GM12878 (cell line): ENCODE results near the gene GRM7. TPM values are rescaled to one million over a fixed set of nuclear protein-coding genes. Genes with fewer than 3 reads are reported as not detected.

ENCODE experiments used
- E2F8 ChIP-seq: fragments of 450-650 bp; IDR thresholded peaks from 2 replicates; pipeline ENCODE4 v1.6.1; 2018; ENCODE audit warnings: mild to moderate bottlenecking, low read depth, moderate library complexity; ENCODE audit not compliant: partially characterized antibody
- GABPA ChIP-seq: IDR thresholded peaks from 2 replicates; pipeline ENCODE4 v1.6.1; 2014; ENCODE audit warnings: antibody characterized with exemption, low read depth, mild to moderate bottlenecking, inconsistent platforms
- NFYA ChIP-seq: IDR thresholded peaks from 2 replicates; pipeline ENCODE4 v1.6.1; 2011; ENCODE audit warnings: low read depth, mild to moderate bottlenecking, low read length, improper control_type of control experiment, borderline replicate concordance
- PRDM15 ChIP-seq: fragments of 450-650 bp; formaldehyde crosslinking; IDR thresholded peaks from 2 replicates; pipeline ENCODE4 v1.4.0; 2020; ENCODE audit warnings: mild to moderate bottlenecking, moderate library complexity
- SREBF2 ChIP-seq: IDR thresholded peaks from 2 replicates; pipeline ENCODE4 v1.6.1; 2012; ENCODE audit warnings: mild to moderate bottlenecking, low read length
- ZNF384 ChIP-seq: IDR thresholded peaks from 2 replicates; pipeline ENCODE4 v1.6.1; 2012; ENCODE audit warnings: low read depth, mild to moderate bottlenecking, low read length, improper control_type of control experiment, borderline replicate concordance
- polyA plus RNA-seq, 11 experiments: library from polyadenylated mRNA; depleted of rRNA in 4 of 11; unstranded in 6 of 11; stranded (reverse) in 5 of 11; fragments of >200 nt; fragmentation: Nextera tagmentation in 4 of 11; fragmentation: Illumina TruSeq in 1 of 11; extraction: Ambion mirVana in 4 of 11; extraction: Trizol in 1 of 11; gene quantifications; 1 replicate in 1 of 11; 2 replicates in 10 of 11; pipeline versions ENCODE4 v1.2.1 to v1.2.3, GENCODE V29; 2011 to 2016; ENCODE audit warnings: inconsistent platforms in 2 of 11, missing spikeins in 2 of 11, low read depth in 1 of 11
- total RNA-seq, 4 experiments: library from RNA; depleted of rRNA in 3 of 4; stranded (reverse); fragments of >200 nt in 3 of 4; fragmentation: Illumina TruSeq in 1 of 4; extraction: Trizol in 1 of 4; gene quantifications; 2 replicates each; pipeline versions ENCODE4 v1.2.1 to v1.2.3, GENCODE V29; 2013 to 2021

The GRM7 gene
- total and polyA plus RNA-seq, 10 of the 15 experiments (the other 5 are each of a cell fraction or from before 2014, with no cell fraction given): not detected

DNA sequence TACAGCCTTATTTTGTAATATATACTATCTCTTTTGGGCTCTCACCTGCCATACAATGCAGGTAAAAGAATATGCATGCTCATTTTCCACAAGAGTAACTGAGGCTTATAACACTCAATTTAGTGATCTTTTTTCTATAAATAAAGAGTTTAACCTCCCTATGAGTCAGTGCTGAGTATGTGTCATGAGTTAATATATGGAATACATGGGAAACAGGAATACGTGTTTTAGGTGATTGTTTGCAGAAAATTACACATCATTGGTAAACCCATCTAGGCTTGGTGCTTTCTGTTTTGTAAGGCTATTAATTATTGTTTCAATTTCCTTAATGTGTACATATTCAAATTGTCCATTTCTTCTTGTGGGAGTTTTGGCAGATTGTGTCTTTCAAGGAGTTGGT lies 411.3 kb downstream of the GRM7 start (continued):
- TF ChIP-seq E2F8 (no peak), PRDM15 (CRISPR knock-in tag) (no peak), NFYA (no peak), ZNF384 (no peak), SREBF2 (no peak), GABPA (no peak)
